Psoas muscle (tissue), 8 donors: ENCODE results near the gene ISCA1. TPM values are rescaled to one million over a fixed set of nuclear protein-coding genes. Genes with fewer than 3 reads are reported as not detected.
"Not testable (repeated sequence)": the region's sequence is repeated elsewhere in the genome, so short reads cannot be mapped to it uniquely, and the experiment has no call there.

Source experiments
- ATAC-seq, 4 donors: fragments of 200-7000 bp; cut with Tn5 transposase; one replicate each; pipeline ENCODE4 v1.9.1; 2020; ENCODE audit warnings: moderate library complexity in 3 of 4, mild to moderate bottlenecking in 2 of 4
- DNase-seq, 2 donors: peaks; one replicate each; pipeline ENCODE4 v3.0.0-alpha.2; 2020
- H3K27ac ChIP-seq: fragments of 200-600 bp; one replicate; pipeline ENCODE4 v1.8.0; 2022
- H3K27me3 ChIP-seq, 3 donors: fragments of 200-600 bp in 1 of 3; one replicate each; pipeline versions ENCODE4 v1.6.1 to v1.8.0; 2013 to 2022; ENCODE audit warnings: low read length in 2 of 3, mild to moderate bottlenecking in 2 of 3, moderate library complexity in 1 of 3; ENCODE audit not compliant: insufficient read depth in 3 of 3
- H3K36me3 ChIP-seq, 2 donors: fragments of 200-600 bp in 1 of 2; one replicate each; pipeline versions ENCODE4 v1.6.1 to v1.8.0; 2013 to 2022; ENCODE audit warnings: low read depth in 1 of 2, mild to moderate bottlenecking in 1 of 2, moderate library complexity in 1 of 2; ENCODE audit not compliant: insufficient read depth in 1 of 2
- H3K4me1 ChIP-seq: fragments of 200-600 bp; one replicate; pipeline ENCODE4 v1.8.0; 2022
- H3K4me3 ChIP-seq: fragments of 200-600 bp; one replicate; pipeline ENCODE4 v1.8.0; 2022; ENCODE audit warnings: mild to moderate bottlenecking
- H3K9me3 ChIP-seq: fragments of 200-600 bp; one replicate; pipeline ENCODE4 v1.8.0; 2022
- CTCF ChIP-seq: fragments of 200-600 bp; IDR thresholded peaks from one replicate; pipeline ENCODE4 v1.8.0; 2022; ENCODE audit warnings: antibody characterized with exemption
- WGBS, 3 donors: extraction: QIAGEN DNeasy Blood & Tissue Kit; methylation state at CpG; one replicate each; pipeline versions ENCODE4 v1.1.6 to v1.1.7; 2013; 5-methylcytosine and 5-hydroxymethylcytosine counted together
- intact Hi-C, 2 donors: fragments of 100-400 bp; cut with DNase I; formaldehyde crosslinking; loops; one replicate each; pipeline versions ENCODE4 v1.11.0 to v1.14.2; 2022
- polyA plus RNA-seq, 3 donors: library from polyadenylated mRNA; stranded (reverse); fragments of 200-250 nt; gene quantifications; one replicate each; pipeline ENCODE4 v1.2.3, GENCODE V29; 2013
- total RNA-seq, 4 donors: library from RNA; stranded (reverse); fragmentation: NEBNext Ultra II Directional in 2 of 4; extraction: Animal tissue kit (Norgen Biotek cat#: 25700) in 2 of 4; gene quantifications; one replicate each; pipeline versions ENCODE4 v1.2.1 to v1.2.4, GENCODE V29; 2021 to 2023
- donor health status: healthy with polysubstance abuse.
- donor health status: DM: no; HTN: no; CAD: no; lungs with moderate emphysema.
- donor health status: Bipolar disorder and iron deficiency.
- donor health status: healthy.
- donor health status: DM: yes; HTN: yes; CAD: no.
- donor health status: DM: no; HTN: no; CAD: no.
- donor health status: DM: no; HTN: no; CAD: no.
- donor health status: DM: yes; HTN: yes; CAD: no.

Gene ISCA1
- total and polyA plus RNA-seq, 7 donors = 44.5 to 130 (median 66.4) TPM

DNA sequence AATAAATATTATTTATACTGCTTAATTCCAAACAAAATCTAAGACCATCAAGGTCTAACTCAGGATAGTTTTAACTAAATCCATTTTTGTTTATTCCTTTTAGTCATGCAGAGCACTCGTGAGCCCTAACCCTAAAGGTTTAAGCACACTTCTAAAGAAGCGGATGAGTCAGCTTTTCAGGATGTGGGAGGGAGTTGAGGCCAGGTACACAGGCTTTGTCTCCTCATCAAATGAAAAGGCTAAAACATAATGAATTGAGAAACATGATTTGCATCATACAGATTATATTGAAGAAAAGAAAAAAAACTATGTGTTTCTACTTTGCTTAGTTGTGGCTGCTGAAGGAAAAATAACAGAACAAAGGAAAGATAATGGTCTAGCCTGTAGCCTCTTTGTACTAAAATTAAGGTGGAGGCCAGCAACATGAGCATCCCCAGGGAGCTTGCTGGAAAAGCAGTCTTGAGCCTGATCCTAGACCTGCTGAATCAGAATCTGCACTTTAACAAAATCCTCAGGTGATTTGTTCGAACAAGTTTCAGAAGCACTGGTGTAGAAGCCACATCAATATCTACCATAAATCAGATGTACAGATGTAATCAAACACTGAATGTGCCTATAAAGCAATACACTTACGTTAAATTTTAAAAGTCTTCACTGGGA, 21.1 kb upstream of the ISCA1 start:
- H3K36me3 ChIP-seq = peaks cover 5 to 99% of the 10 kb centered on the region in 2 donors
- H3K4me3 ChIP-seq = no peak overlapping the region
- peaks cover 13% of the 10 kb centered on the region for H3K4me1 ChIP-seq
- no peaks in the 10 kb centered on the region for H3K27me3 ChIP-seq
- no peaks in the 10 kb centered on the region for H3K9me3 ChIP-seq
- 80 to 87% (median 82%) methylated on average over 4 of the region's 4 CpGs for WGBS, 3 donors
- ATAC-seq (no peak), DNase-seq (no peak)
- H3K27ac ChIP-seq = no peak overlapping the region
- intact Hi-C loops = no loop called here
- no peak for TF ChIP-seq CTCF

- no peaks in the 10 kb centered on the region for H3K9me3 ChIP-seq
- H3K4me1 ChIP-seq = peaks cover 7% of the 10 kb centered on the region
- no peak for ATAC-seq
- DNase-seq = no peak
- no peak for TF ChIP-seq CTCF
- intact Hi-C loops = no loop called here
- no peak overlapping the region for H3K4me3 ChIP-seq
- H3K27ac ChIP-seq = no peak overlapping the region
- H3K36me3 ChIP-seq = peaks cover 5 to 100% of the 10 kb centered on the region in 2 donors
- no peaks in the 10 kb centered on the region for H3K27me3 ChIP-seq
- WGBS, 3 donors = 32 to 71% (median 35%) methylated on average over 1 of the region's 1 CpG
These were observed 19.3 kb upstream of the ISCA1 start for GRCh38 chr9:86301686-86302085.

- 54 to 70% (median 63%) methylated on average over 2 of the region's 2 CpGs for WGBS, 3 donors
- Histone ChIP-seq H3K27me3 (no peaks in the 10 kb centered on the region), H3K4me3 (no peak overlapping the region), H3K36me3 (peaks cover 10 to 99% of the 10 kb centered on the region in 2 donors), H3K9me3 (no peaks in the 10 kb centered on the region), H3K27ac (no peak overlapping the region), H3K4me1 (peaks cover 7% of the 10 kb centered on the region)
- no peak for TF ChIP-seq CTCF
- ATAC-seq = peak; percentile 51 to 85 (median 72)
- DNase-seq = no peak
- intact Hi-C loops = no loop called here
These were observed 18.4 kb upstream of the ISCA1 start for GRCh38 chr9:86300701-86301100.

DNA sequence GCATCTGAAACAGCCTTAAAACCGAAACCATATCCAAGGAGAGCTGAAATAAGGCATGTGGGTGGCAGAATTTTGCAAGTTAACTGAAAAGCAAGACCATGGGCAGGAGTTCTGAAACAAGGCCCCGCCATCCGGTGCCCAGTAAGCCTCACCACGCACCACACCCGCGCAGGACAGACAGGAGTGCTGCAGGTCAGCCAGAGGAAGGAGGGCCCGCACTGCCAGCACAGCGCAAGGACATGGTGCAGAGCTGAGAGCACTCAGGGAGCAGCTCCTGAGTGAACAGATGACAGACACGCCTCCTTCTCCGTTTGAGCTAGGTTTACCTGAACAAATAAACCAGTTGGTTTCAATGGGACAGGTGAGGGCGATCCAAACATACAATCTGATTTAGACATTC, 16.5 kb upstream of the ISCA1 start:
- Histone ChIP-seq H3K9me3 (no peaks in the 10 kb centered on the region), H3K4me3 (no peak overlapping the region), H3K4me1 (peaks cover 7% of the 10 kb centered on the region), H3K27ac (no peak overlapping the region), H3K27me3 (no peaks in the 10 kb centered on the region), H3K36me3 (peaks cover 7 to 87% of the 10 kb centered on the region in 2 donors)
- intact Hi-C loops = no loop called here
- 93 to 97% (median 96%) methylated on average over 11 of the region's 11 CpGs for WGBS, 3 donors
- TF ChIP-seq CTCF = no peak
- no peak for ATAC-seq
- no peak for DNase-seq

- ATAC-seq, H3K4me3 ChIP-seq, H3K27me3 ChIP-seq, H3K27ac ChIP-seq, H3K4me1 ChIP-seq, intact Hi-C loops, H3K9me3 ChIP-seq, DNase-seq: not testable (repeated sequence)
- WGBS, 3 donors = 86 to 90% (median 88%) methylated on average over 5 to 6 of the region's 6 CpGs
- H3K36me3 ChIP-seq = peaks cover 0 to 45% of the 10 kb centered on the region in 2 donors
These were observed 8.0 kb upstream of the ISCA1 start for GRCh38 chr9:86290341-86290740.
